LoVo (cell line): ENCODE data around the gene MAGI2.

Experiments used
- DNase-seq: peaks from one replicate; pipeline ENCODE4 v3.0.0-alpha.2; 2016; ENCODE audit warnings: low spot score

The MAGI2 gene

GRCh38 chr7:78178319-78178718 lies 1275.1 kb downstream of the MAGI2 start:
- DNase-seq: no peak

DNA sequence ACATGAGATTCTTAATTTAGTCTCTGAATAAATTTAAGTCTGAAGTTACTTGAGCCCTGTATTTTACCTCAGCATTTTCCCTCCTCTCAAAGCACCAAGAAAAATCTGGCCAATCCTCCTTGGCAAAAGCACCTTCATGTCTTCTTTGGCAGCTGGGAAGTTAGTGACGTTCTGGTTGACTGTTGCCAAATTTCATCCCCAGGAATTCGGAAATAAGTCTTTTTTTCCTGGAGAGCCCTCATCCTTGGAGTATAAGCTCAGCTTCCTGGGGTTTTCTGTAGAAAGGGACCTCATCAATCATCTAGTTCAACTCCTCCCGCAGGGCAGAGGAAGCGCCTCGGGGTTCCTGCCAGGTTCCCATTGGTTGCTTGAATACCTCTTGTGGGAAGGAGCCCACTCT lies 1277.3 kb downstream of the MAGI2 start:
- no peak for DNase-seq

DNA sequence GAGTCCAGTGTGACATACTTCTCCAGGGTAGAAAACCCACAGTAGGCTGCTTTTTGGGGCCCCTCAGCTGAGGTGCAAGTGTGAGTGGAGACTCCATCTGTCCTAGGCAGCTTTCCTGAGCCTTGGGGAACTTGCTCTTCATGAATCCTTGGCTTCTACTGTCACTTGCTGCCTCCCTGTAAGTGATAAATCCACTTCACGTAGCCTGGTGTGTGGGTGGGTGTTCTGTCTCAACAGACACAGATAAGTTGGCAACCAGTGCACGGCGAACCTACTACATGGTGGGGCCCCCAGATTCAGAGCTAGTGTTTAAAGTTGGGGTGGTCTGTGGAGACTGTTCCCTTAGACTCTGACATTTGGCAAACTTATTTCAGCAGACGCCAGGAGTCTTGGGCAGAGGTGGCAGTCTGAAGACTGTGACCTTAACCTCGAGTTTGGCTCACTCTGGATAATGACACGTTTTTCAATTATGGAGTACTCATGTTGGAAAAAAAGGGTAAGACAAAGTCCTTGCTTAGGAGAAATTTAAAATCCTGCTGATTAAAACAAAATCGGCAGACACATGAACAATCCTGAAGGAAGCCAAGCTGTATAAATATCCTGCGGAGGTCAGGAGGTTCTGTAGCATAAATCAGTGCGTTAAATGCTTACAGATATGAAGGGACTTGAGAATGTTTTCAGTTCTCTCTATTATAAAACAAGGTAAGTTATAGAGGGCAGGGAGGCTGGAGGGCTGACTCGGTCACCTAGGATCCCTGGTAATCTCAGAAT lies 1278.0 kb downstream of the MAGI2 start:
- no peak for DNase-seq

DNA sequence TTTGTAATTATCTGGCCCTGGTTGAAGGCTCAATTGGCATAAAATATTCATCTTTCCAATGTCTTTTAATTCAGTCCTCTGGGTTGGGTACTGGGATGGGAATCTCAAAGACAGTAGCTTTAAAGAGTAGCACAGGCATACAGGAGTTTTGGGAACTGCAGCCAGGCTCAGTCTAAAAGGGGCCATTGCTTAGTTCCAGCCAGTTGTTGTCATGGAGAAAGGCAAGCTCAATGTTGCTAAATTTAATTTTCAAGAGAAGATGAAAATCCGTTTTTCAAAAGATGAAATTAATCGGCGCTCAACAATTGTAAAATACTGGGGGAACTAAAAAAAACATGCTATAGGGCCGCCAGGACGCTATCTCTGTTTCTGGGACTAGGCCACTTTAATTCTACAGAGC lies 1279.8 kb downstream of the MAGI2 start:
- no peak for DNase-seq

DNA sequence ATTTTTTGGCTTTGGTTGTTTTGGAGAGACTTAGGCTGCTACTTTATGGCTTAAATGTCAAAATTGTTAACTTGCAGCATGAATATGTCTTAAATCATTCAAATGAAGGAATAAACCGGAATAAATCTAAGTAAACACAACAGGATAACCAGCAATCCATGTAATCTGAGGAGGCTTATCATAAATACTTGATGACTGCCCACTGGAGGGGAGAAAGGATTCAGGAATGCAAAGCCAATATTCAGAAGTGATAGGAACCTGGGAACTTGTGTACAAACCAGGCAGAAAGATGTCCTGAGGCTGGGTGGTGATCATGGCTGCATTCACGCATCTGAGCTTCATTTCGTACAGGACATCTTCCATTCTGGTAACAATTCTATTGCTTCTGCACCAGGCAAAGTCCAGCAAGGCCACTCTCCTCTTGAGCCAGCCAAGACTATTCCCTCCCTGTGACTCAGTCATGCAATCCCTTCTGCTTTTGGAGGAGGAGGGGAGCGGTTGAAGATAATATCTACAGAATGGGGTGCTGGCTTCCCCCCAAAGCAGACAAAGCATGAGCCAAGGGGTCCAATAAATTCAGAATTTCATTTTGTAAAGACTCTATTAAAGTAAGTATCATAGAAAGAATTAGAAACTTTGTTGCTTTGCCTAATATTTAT lies 1280.4 kb downstream of the MAGI2 start:
- DNase-seq: no peak

GRCh38 chr7:78172267-78172757 lies 1281.2 kb downstream of the MAGI2 start:
- DNase-seq: no peak

- no peak for DNase-seq
Observed at GRCh38 chr7:78171398-78171797, 1282.1 kb downstream of the MAGI2 start.

GRCh38 chr7:78170815-78171214 lies 1282.7 kb downstream of the MAGI2 start:
- no peak for DNase-seq

DNA sequence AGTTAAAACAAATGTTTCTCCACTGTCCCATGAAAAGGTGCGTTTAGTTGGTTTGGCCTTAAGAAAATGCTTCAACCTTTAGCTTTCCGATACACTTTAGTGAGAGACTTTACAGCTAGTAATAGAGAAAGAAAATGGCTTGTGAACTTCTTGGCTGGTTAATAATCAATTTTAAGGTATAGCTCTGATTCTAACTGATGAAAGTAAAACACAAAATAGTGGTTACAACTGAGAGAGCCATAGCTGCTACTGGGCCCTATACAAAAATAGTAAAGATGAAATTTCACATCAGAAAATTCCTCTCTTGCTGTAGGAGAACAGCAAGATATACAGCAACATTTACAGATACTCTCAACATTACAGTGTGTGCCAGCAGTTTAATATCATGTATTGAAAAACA lies 1283.5 kb downstream of the MAGI2 start:
- DNase-seq: no peak

DNA sequence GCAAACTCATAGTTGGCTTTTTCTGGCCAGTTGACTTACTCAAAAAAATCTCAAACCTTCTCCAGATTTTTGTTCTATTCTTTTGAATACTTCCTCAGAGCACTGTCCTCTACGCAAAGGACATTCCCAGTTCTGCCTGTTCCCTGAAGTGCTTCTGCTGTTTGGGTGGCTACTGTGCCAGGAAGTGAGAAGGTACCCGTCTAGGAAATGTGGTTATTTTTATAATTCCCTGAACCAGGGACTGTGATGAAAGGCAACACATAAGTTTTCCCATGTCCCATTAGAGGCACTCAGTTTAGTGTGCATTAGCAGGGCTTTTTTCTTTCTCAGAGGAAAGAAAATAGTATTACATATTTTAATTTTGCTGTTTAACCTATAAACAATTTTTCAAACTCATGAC lies 1284.6 kb downstream of the MAGI2 start:
- no peak for DNase-seq

DNA sequence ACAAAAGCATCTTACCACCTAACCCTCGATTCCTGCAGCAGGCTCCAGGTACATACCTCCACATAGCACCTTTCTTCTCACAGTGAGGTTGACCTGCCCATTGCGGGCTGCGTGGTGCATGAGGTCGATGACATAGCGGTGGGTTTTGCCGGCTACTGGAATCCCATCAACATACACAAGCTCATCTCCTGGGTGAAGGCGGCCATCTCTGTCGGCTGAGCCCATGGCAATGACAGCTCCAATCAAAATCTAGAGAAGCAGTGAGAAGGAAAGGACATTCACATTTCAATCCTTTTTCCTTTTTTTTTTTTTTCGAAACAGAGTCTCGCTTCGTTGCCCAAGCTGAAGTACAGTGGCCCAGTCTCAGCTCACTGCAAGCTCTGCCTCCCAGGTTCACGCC lies 1285.6 kb downstream of the MAGI2 start:
- no peak for DNase-seq

DNA sequence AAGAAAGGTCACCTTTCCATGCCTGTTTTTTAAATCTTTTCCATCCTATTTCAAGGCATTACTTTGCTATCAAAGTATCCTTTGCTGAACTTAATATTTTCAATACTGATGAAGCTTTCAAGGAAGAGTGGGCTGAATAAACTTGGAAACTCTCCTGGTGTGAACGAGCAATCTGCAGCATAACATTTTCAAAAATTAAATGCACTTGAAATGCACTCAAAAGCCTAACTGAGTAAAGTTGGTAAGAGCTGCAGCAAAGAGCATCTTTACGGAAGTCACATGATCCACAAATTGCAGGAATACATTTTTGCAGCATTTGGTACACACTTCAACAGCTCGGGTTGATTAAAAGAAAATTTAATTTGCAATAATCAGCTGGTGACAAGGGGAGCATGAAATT lies 1287.6 kb downstream of the MAGI2 start:
- DNase-seq: no peak

DNA sequence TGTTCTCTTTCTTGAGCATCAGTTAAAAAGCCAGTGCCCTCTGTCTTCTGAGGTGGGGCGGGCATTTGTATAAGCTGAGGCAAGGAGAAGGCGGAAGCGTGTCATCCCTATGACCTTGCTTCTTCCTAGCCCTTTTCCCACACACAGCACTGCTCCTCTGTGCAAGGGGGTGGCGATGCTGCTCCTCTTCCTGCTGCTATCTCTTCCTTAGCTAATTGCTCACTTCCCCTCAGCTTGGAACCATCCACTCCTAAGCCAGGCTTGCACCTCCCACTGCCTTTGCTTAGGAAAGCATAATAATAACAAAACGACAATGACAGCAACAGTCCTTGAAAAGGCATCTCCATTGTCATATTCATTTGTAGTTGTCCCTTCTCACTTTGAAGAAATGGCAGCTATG lies 1288.0 kb downstream of the MAGI2 start:
- DNase-seq: no peak

DNA sequence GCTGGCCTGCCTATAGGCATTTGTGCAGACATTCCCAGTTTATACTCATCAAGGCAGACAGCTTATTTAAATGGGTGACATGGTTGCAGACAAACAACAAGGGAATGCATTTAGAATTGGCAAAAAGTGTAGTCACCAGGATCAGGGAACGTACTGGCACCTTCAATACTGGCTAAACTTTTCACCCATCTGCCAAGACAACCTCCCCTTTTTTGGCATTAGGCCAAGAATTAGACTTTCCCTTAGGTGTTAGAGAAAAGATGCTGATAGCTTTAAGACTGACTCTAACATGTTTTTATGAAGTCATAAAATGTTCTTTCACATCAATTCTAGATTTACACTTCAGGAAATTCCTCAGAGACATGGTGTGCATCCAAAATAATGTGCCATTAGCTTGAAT lies 1289.0 kb downstream of the MAGI2 start:
- DNase-seq: no peak

GRCh38 chr7:78161781-78162180 lies 1291.7 kb downstream of the MAGI2 start:
- DNase-seq: no peak

DNA sequence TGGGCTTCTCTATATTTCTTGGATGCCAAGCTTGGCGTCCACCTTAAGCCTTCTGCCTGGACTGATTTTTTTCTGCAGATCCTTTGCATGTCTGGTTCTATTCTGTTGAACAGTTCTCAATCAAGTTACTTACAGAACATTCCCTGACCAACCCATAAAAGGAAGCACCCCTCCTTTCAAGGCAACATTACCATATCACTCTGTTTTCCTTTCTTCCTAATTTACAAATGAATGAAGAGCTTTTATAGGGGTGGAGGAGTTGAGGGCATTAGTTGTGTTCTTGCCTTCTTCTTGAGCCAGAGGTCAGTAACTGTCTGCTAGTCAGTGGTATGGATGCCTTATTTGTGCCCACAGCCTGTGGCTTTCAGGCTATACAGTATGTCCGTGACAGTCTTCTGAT lies 1293.9 kb downstream of the MAGI2 start:
- no peak for DNase-seq

DNA sequence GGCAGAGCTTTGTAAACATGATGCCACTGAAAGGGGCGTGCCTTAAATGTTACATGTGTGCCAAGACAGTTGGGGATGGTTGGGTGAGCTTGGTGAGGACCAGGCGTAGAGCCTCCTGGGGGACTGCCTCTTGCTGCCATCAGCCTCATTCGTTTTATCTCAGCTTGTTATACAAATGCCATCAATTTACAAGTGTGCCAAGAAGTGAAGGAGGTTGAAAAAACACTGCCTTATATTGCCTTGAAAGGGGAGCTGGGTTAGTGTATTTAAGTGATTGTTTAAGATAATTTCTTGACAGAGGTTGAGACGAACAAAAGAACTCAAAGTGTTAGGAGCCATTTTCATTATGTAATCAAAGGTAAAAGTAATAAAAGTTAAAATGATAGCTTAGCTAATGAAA lies 1300.2 kb downstream of the MAGI2 start:
- DNase-seq: no peak

- DNase-seq: no peak
Observed at GRCh38 chr7:78151229-78151628, 1302.2 kb downstream of the MAGI2 start.

- DNase-seq: no peak
Observed at GRCh38 chr7:78149787-78150186, 1303.7 kb downstream of the MAGI2 start.

GRCh38 chr7:78148166-78148894 lies 1305.1 kb downstream of the MAGI2 start:
- DNase-seq: no peak

GRCh38 chr7:78146546-78146945 lies 1306.9 kb downstream of the MAGI2 start:
- DNase-seq: no peak

GRCh38 chr7:78143661-78144060 lies 1309.8 kb downstream of the MAGI2 start:
- DNase-seq: no peak
